HG03558 (cell line): ENCODE measurements around the gene CMTM5.

Experiments
- ATAC-seq: cut with Tn5 transposase; IDR thresholded peaks from one replicate; pipeline ENCODE4 v1.9.1; 2021; ENCODE audit warnings: moderate number of reproducible peaks; ENCODE audit not compliant: unreplicated experiment; ENCODE audit errors: extremely low read depth

Gene CMTM5

DNA sequence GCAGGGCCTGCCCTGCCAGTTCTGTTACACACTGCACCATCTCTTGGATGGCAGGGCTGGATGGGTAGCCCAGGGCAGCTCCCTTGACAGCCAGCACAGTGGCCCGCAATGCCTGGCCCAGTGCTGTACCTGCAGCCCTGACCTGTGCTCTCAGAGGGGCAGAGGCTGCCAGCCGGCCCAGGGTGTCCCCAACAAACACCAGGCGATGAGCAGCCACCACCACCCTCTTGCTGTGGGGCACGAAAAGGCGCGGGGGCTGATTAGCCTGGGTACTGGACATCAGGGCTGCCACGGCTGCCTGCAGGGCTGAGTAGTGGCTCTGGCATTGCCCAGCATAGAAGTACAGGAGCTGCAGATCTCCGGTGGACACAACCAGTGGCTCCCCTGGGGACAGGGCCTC, 19.6 kb upstream of the CMTM5 start:
- ATAC-seq = no peak

DNA sequence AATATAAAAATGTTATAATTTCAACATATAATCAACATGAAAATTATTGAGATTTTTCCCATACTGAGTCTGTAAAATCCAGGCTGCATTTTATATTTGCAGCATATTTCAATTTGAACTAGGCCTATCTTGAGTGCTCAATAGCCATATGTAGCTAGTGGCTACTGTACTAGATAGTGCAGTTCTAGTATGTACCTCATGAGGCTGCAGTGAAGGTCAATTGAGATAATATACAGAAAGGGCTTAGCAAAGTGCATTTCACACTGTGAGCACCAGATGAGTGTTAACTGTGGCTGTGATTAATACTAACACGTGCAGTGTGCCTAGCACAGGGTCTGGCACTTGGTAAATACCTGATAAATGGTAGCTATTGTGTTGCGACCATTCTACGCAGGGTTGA, 18.8 kb upstream of the CMTM5 start:
- ATAC-seq = no peak

DNA sequence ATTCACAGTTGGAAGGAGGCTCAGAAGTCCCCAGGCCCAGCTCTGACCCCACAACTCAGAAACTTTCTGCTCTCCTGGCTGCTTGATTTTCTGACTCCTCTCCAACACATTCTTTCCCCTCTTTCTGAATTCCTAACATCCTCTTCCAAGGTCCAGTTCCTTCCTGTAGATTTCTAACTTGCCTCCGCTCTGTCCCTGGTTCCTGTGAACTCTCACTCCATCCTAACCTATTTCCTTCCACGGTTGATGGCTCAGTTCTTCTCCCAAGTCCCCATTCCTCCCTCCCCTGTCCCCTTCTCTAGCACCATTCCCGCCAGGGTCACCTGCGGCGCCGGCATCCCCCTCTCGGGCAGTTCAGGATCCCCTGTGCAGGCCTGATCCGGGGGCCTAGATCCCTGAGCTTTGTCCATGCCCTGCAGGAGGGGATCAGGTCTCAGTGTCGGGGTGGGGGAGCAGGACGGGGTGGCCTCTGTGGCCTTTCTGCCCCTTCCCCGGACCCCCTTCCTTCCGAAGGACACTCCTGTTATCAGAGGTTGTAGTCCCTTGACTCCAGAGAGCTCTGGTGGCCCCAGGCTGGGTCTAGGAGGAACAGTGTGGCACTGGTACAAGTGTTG, 18.2 kb upstream of the CMTM5 start:
- ATAC-seq = no peak

DNA sequence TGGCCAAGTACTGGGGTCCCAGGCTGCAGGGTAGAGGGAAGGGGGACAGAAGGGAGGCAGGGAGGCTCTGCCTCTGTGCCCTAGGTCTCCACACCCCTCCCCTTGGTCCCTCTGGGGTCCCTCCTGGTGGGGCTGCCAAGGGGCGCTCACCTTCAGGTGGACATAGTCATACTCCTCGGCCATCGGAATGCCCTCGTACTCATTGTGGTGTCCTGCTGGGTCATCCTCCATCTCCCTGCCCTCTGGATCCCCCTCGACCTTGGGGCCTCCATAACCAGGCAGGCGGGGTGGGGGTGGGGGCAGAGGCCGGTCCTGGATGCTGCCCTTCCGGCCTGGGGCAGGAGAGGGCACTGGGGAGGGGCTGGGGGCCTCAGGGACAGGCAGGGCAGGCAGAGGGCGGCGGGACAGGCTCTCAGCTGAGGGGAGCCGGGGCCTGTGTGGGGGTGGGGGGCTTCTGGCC, 17.6 kb upstream of the CMTM5 start:
- no peak for ATAC-seq

DNA sequence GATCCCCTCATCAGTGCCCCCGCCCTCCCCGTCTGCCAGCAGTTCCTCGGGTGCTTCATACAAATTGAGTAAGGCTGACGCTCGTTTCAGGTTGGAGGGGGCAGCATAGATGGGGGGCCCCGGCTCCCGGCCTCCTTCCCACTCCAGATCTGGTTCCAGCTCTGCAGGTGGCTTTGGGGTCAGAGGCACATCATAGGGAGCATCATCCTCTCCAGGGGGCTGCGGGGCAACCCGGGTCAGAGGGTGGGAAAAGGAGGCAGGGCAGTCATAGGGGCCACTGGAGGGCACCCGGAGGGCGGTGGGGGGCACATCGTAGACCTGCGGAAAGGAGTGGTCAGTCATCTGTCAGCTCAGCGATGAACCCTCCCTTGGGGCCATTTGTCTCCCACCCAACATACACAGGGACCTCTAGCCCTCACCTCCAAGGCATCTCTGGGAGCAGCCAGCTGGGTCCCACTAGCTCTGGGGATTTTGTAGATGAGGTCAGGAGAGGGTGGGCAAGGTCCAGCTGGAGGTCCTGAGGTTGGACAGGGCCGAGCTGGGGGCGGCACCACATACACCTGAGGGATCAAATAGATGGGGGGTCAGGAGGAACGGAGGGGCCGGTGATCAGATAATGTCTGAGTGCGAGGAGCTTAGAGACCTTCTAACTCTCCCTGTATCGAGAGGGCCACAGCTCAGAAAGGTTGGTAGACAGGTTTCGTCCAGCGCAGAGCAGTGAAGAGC, 17.0 kb upstream of the CMTM5 start:
- ATAC-seq = no peak

DNA sequence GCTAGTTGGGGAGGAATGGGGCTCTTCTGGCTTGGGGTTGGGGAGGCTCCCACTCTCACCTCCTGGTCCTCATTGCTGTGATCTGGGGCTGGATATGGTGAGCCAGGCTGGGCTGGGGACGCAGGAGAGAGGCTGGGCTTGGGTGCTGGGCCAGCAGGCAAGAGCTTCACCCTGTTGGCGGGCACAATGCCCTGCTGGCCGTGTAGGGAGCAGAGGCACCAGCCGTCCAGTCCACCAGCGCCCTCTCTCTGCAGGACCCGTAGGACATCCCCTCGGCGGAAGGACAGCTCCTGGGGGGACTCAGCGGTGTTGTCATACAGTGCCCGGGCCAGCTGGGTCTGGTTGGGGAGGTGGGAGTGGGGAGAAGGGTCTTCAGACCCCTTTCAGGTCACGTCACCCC, 16.4 kb upstream of the CMTM5 start:
- no peak for ATAC-seq

DNA sequence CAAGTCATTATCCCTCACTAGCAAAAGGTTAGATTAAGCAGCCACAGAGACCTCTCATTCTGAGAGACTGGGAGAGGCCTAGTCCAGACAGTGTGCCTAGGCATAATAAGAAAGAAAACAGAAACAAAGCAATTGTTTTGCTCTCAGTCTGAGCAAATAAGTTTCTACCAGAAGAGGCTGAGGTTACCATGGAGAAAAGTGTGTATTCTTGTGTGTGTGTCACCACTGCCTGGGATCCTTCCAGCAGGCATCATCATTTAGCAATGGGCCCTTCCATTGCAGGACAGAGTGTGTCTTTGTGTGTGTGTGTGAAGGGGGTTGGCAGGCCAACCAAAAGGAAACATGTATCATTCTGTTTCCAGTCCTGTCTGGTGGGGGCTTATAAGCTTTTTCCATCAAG, 15.5 kb upstream of the CMTM5 start:
- no peak for ATAC-seq

DNA sequence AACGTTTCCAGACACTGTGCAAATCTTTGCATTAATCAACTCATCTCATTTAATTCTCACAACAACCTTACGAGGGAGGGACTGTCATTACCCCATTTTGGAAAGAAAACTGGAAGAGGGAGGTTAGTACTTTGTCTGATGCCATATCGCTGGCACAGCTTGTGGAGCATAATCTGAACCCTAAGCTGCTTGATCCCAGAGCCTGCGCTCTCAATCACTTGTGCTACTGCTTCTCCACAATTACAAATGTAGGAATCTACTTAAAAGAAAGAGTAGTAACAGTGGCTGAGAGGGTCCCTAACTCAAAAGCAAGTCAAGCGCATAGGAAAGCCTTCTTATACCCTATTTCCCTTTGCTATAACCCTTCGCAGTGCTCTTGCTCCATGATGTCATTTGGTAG, 15.1 kb upstream of the CMTM5 start:
- ATAC-seq = no peak

DNA sequence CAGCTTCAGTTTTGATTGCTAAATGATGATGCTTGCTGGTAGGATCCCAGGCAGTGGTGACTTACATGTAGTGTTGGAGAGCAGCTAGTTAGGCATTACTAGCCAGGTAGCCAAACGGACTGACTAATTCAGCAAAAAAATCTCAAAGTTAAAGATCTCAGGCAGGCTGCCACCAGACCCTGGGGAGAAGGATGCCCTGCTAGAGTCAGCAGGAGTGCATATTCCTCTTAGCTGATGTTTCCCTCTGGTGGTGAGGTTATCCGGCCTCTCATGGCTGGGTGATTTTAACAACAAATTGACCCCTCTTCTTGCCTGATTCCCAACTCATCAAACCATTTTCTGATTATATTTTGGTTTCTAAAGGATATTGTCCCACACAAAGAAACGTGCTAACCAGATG, 14.6 kb upstream of the CMTM5 start:
- ATAC-seq = no peak

DNA sequence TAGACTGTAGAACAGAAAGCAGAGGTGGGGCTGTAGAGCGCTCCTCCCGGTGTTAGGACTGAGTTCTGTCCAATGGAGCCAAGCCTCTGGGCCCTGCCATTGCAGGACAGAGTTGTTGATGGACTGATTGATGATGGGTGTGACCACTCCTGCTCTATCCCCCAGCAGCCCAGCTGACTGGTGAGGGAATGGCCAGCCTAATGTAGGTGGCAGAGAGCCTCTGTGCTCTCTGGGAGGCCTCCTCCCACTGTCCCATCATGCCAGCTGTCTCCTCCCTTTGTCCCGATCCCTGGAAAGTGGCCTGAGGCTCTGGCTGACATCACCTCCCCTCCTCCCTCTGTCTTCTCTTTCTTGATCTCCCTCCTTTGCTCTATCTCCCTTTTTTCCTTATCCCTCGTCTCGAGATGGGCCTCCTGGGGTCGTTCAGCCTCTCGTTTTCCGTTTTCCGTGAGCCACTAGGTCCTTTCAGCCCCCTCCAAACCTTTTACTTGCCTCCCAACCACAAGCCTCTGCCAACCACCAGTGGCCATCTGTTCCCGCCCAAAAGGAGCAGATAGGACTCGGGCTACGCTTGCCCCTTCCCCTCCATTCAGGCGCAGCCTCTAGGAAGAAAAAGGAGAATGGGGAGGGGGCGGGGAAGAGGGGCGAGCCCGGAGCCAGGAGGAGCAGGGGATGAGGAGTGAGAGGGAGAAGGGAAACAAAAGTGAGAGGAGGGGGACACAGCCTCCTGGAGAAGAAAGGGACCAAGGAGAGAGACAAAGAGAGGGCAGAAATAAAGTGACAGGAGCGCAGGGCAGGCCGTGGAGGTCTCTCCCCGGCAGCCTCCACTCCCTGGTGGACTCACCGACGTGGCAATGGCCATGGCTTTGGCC, 12.4 kb upstream of the CMTM5 start:
- no peak for ATAC-seq

DNA sequence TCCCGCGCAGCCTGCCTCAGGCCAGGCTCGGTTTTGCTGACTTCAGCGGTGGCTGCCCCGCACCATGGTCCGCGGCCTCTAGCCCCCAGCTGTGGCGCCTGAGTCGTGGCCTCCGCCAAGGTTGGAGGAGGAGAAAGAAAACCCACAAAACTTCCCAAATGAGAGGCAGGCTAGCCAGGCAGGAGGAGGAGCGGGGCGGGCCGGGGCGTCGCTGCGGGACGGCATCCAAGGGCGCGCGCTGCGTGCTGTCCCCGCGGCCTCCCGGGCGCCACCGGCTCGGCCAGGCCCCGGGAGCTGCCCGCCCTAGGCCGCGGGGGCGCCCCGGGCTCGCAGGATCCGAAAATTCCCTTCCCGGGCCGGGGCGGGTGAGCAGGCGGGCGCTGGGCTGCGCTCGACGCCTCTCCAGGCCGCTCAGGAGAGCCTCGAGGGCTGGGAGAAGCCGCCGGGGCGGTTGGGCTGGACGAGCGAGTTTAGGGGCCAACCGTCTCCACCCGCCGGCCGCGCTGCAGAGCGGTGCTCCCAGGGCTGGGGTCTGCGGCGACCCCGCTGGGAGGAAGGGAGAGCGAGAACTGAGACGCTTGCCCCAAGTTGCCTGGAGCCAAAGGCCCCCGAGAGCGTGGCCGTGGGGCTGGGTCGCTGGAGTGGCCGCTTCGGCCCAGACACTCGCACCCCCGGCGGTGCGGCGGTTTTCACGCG, 11.7 kb upstream of the CMTM5 start, which contains the start of gene EFS:
TSS of gene EFS (minus strand) at position 137 of the 696 bp plus-strand sequence. CDS start 147 bp downstream, outside the sequence.
- ATAC-seq = no peak

DNA sequence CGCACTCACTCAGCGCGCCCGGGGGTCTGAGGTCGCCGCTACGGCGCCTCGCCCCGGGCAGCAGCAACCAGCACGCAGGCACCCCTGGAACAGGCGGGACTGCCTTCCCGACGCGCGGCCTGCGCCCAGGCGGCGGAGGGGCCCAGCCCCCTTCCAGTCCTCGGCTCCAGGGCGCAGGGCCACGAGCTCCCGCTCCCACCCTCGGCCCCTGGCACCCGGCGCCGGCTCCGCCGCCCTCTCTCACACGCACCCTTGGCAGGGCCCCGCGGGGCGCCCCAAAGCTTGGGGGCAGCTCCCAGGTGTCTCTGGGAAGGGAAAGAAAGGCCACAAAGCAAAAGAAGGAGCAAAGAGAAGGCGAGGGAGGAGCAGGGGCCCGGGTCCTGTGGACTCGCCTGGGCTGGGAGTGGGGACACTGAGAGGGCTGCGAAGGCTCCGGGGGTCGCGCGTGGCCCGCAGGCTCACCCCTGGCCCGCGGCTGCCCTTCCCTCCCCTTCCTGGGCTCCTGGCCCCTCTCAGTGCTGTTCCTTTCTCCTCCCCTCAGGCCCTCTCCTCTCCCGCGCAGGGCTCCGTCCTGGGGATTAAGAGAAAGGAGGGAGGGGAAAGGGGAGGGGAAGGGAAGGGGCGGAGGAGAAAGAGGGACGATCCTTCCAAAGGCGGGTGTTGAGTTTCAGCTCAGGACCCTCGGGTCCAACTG, 11.0 kb upstream of the CMTM5 start:
- no peak for ATAC-seq

DNA sequence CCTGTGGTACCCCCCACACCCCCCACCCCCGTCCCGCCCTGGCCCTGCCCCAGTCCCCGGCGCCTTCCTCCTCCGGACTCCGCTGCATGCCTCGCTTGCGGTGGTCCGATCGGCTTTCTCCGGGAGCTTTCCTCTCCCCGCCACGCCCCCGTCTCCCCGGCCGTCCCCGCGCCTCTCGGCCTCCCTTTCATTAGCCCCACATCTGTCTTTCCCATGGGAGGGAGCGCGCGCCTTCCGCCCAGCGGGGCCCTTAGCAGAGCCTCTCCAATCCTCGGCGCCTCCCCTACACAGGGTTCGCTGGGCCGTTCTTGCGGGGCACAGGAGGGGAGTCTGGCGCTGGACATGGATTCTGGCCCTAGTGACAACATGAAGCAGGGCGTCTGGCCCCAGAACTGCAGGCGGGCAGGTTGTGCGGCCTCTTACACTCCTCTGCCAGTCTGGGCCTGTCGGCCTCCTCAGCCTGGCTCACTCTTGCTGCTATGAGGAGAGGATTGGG, 10.4 kb upstream of the CMTM5 start:
- ATAC-seq = no peak

DNA sequence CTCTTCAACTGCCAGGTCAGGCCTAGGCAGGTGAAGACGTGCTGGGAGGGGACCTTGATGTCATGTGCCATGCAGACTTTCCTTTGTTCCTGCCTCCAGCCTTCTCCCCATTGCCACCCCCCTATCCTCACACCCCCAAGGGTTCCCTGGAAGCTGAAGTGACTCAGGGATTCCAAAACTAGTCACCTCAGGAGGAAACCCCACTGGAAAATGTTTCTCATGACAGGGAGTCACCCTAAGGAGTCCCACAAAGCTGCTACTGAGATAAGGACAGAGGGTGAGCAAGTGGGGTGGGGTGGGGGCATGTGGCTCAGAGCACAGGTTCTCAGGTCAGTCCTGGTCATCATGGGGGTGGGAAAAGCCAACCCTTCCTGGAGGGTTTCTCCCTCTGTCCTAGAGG, 6.6 kb upstream of the CMTM5 start:
- ATAC-seq = no peak

DNA sequence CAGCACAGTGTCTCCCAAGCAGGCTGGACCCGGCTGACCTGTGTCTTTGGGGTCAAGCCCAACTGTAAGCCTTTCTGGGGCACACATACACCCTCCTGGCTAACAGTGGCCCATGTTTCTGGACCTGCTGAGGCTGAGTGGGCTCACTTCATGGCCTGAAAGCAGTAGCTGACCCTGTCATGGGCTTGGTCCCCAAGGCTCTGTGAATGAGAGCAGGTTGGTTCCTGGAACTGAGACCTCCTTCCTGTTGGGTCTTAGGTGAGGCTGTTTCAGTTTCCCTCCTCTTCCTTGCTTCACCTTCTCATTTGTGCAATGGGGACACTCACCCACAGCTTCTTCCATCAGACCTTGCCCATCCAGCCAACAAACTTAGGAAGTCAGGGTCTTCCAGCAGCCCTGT, 5.0 kb upstream of the CMTM5 start:
- ATAC-seq = no peak

DNA sequence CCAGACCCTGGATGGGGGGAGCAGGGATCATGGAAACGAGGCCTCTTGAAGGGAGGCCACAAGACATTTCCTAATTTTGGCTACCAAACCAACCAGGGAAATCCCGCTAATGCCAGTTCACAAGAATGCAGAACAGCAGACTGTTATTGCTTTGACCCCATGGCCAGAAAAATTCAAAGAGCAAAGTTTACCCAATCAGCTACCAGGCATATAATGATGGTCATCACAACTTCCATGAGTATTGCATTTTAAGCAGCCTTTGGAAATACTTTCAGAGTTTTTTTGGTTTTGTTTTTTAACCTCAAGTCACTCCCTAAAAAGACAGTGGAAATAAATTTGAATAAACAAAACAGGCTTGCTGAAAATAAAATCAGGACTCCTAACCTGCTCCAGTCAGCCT, 4.3 kb upstream of the CMTM5 start, which contains the start of gene IL25:
TSS of gene IL25 (plus strand) at position 301 of the 400 bp plus-strand sequence.
- ATAC-seq = no peak

DNA sequence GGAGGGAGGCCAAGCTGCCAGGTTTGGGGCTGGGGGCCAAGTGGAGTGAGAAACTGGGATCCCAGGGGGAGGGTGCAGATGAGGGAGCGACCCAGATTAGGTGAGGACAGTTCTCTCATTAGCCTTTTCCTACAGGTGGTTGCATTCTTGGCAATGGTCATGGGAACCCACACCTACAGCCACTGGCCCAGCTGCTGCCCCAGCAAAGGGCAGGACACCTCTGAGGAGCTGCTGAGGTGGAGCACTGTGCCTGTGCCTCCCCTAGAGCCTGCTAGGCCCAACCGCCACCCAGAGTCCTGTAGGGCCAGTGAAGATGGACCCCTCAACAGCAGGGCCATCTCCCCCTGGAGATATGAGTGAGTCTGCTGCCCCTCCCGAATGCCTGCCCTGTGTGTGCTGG, 3.8 kb upstream of the CMTM5 start:
- ATAC-seq = no peak

DNA sequence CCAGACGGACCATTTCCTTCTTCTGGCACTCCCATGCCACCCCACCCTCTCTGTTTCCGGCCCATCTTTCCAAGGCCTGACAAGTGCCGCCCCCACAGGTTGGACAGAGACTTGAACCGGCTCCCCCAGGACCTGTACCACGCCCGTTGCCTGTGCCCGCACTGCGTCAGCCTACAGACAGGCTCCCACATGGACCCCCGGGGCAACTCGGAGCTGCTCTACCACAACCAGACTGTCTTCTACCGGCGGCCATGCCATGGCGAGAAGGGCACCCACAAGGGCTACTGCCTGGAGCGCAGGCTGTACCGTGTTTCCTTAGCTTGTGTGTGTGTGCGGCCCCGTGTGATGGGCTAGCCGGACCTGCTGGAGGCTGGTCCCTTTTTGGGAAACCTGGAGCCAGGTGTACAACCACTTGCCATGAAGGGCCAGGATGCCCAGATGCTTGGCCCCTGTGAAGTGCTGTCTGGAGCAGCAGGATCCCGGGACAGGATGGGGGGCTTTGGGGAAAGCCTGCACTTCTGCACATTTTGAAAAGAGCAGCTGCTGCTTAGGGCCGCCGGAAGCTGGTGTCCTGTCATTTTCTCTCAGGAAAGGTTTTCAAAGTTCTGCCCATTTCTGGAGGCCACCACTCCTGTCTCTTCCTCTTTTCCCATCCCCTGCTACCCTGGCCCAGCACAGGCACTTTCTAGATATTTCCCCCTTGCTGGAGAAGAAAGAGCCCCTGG, 1.2 kb upstream of the CMTM5 start:
- ATAC-seq = no peak

DNA sequence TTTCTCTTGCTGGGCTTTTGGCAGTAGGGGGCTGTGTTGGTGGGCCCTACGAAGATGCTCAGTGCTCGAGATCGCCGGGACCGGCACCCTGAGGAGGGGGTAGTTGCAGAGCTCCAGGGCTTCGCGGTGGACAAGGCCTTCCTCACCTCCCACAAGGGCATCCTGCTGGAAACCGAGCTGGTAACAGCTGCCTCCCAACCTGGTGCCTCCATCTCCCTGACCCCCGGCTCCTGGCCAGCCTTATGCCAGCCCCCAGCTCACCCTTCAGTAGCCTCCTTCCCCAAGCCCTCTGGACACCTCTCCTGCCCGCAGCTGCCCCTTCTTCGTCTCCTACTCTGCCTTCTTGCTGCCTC, 328 bp downstream of the CMTM5 start:
- no peak for ATAC-seq
